Astrocyte (in vitro differentiated cells and primary cell): Measurements from ENCODE around the gene DPAGT1. TPM values are rescaled to one million over a fixed set of nuclear protein-coding genes. Genes with fewer than 3 reads are reported as not detected.
"Not testable (repeated sequence)": the region's sequence is repeated elsewhere in the genome, so short reads cannot be mapped to it uniquely, and the experiment has no call there.

Source experiments
- DNase-seq: peaks from one replicate; pipeline ENCODE4 v3.0.0-alpha.2; 2010; ENCODE audit warnings: low read depth
- FAIRE-seq: peaks from 2 replicates; lab custom pipeline; 2011; peaks lifted over from hg19 to GRCh38; lab: Jason Lieb, UNC
- H2AFZ ChIP-seq: 2 replicates; pipeline ENCODE4 v1.6.0; 2012; ENCODE audit warnings: low read depth, low read length, inconsistent platforms
- H3K27ac ChIP-seq: 2 replicates; pipeline ENCODE4 v1.5.1; 2011; ENCODE audit warnings: low read depth, low read length, inconsistent platforms
- H3K27me3 ChIP-seq: 2 replicates; pipeline ENCODE4 v1.6.0; 2011; ENCODE audit warnings: low read length, inconsistent platforms; ENCODE audit not compliant: insufficient read depth
- H3K36me3 ChIP-seq: 2 replicates; pipeline ENCODE4 v1.5.1; 2011; ENCODE audit warnings: low read length, inconsistent platforms; ENCODE audit not compliant: insufficient read depth
- H3K4me1 ChIP-seq: 2 replicates; pipeline ENCODE4 v1.5.1; 2011; ENCODE audit warnings: low read length, inconsistent platforms; ENCODE audit not compliant: insufficient read depth
- H3K4me2 ChIP-seq: 2 replicates; pipeline ENCODE4 v1.6.0; 2012; ENCODE audit warnings: low read length, inconsistent platforms
- H3K4me3 ChIP-seq: 2 replicates; pipeline ENCODE4 v1.5.1; 2011; ENCODE audit warnings: low read depth, mild to moderate bottlenecking, low read length, inconsistent platforms; ENCODE audit not compliant: insufficient read depth
- H3K79me2 ChIP-seq: 2 replicates; pipeline ENCODE4 v1.6.0; 2012; ENCODE audit warnings: mild to moderate bottlenecking, low read length, inconsistent platforms; ENCODE audit not compliant: insufficient read depth
- H3K9ac ChIP-seq: 2 replicates; pipeline ENCODE4 v1.6.0; 2012; ENCODE audit warnings: mild to moderate bottlenecking, low read length, inconsistent platforms
- H3K9me3 ChIP-seq: 2 replicates; pipeline ENCODE4 v1.5.1; 2012; ENCODE audit warnings: low read depth, mild to moderate bottlenecking, low read length, inconsistent platforms; ENCODE audit not compliant: insufficient read depth
- H4K20me1 ChIP-seq: 2 replicates; pipeline ENCODE4 v1.6.0; 2012; ENCODE audit warnings: low read length, inconsistent platforms; ENCODE audit not compliant: insufficient read depth
- H3K27ac Mint-ChIP-seq: one replicate; pipeline ENCODE4 v1.8.0; 2021; ENCODE audit warnings: mild to moderate bottlenecking, mixed read lengths; ENCODE audit not compliant: unreplicated experiment
- H3K27me3 Mint-ChIP-seq: one replicate; pipeline ENCODE4 v1.8.0; 2021; ENCODE audit warnings: low read depth, mixed read lengths; ENCODE audit not compliant: unreplicated experiment
- H3K36me3 Mint-ChIP-seq: one replicate; pipeline ENCODE4 v1.8.0; 2021; ENCODE audit warnings: low read depth, mixed read lengths; ENCODE audit not compliant: unreplicated experiment
- H3K4me1 Mint-ChIP-seq: one replicate; pipeline ENCODE4 v1.8.0; 2021; ENCODE audit warnings: low read depth, mixed read lengths; ENCODE audit not compliant: unreplicated experiment
- H3K4me3 Mint-ChIP-seq: one replicate; pipeline ENCODE4 v1.8.0; 2021; ENCODE audit warnings: mild to moderate bottlenecking, moderate library complexity, mixed read lengths; ENCODE audit not compliant: unreplicated experiment
- H3K9me3 Mint-ChIP-seq: one replicate; pipeline ENCODE4 v1.8.0; 2021; ENCODE audit warnings: mild to moderate bottlenecking, mixed read lengths; ENCODE audit not compliant: unreplicated experiment
- CTCF ChIP-seq: IDR thresholded peaks from 2 replicates; pipeline ENCODE4 v1.5.1; 2011; ENCODE audit warnings: low read depth, mild to moderate bottlenecking, inconsistent platforms, low read length, moderate library complexity; ENCODE audit not compliant: insufficient read depth
- EZH2 ChIP-seq: IDR thresholded peaks from 2 replicates; pipeline ENCODE4 v1.6.1; 2012; ENCODE audit warnings: mild to moderate bottlenecking, low read length, inconsistent platforms; ENCODE audit not compliant: insufficient read depth
- total RNA-seq: library from RNA; stranded (reverse); gene quantifications from 2 replicates; pipeline ENCODE4 v1.2.1, GENCODE V29; 2021

Gene DPAGT1
- total RNA-seq, 1 donor from 2014 or later = 44.1 TPM

- H3K79me2 ChIP-seq, H3K9me3 ChIP-seq, H3K27me3 Mint-ChIP-seq, H3K27ac Mint-ChIP-seq, H4K20me1 ChIP-seq, H3K4me1 ChIP-seq, H3K27me3 ChIP-seq, H3K27ac ChIP-seq, FAIRE-seq, H3K36me3 Mint-ChIP-seq, H3K9ac ChIP-seq, H3K36me3 ChIP-seq, H3K9me3 Mint-ChIP-seq, H2AFZ ChIP-seq, DNase-seq, H3K4me2 ChIP-seq, H3K4me3 Mint-ChIP-seq, H3K4me1 Mint-ChIP-seq, H3K4me3 ChIP-seq: not testable (repeated sequence)
These were observed 37.6 kb upstream of the DPAGT1 start for GRCh38 chr11:119139276-119139675.

GRCh38 chr11:119134389-119134978, 32.8 kb upstream of the DPAGT1 start:
- TF ChIP-seq CTCF (peak; percentile 46), EZH2 (no peak)

GRCh38 chr11:119130662-119131061, 29.0 kb upstream of the DPAGT1 start:
- H3K36me3 ChIP-seq = peaks cover 20% of the 10 kb centered on the region
- H3K4me3 Mint-ChIP-seq = peak overlapping the region; percentile 50
- TF ChIP-seq CTCF (no peak), EZH2 (no peak)
- peak overlapping the region; percentile 39 for H3K4me2 ChIP-seq
- H3K9ac ChIP-seq = no peak overlapping the region
- no peaks in the 10 kb centered on the region for H3K27me3 ChIP-seq
- peaks cover 13% of the 10 kb centered on the region for H4K20me1 ChIP-seq
- H3K9me3 Mint-ChIP-seq = no peaks in the 10 kb centered on the region
- H3K27me3 Mint-ChIP-seq = no peaks in the 10 kb centered on the region
- H3K4me1 ChIP-seq = no peaks in the 10 kb centered on the region
- H3K4me3 ChIP-seq = no peak overlapping the region
- DNase-seq (peak; percentile 21), FAIRE-seq (no peak)
- H2AFZ ChIP-seq = no peak overlapping the region
- H3K9me3 ChIP-seq = no peaks in the 10 kb centered on the region
- H3K36me3 Mint-ChIP-seq = peaks cover 36% of the 10 kb centered on the region
- peaks cover 13% of the 10 kb centered on the region for H3K4me1 Mint-ChIP-seq
- peaks cover 2% of the 10 kb centered on the region for H3K79me2 ChIP-seq
- peak overlapping the region; percentile 83 for H3K27ac Mint-ChIP-seq
- no peak overlapping the region for H3K27ac ChIP-seq

More at GRCh38 chr11:119134389-119134978, 32.8 kb upstream of the DPAGT1 start:
- Histone ChIP-seq H2AFZ (no peak overlapping the region), H3K79me2 (no peaks in the 10 kb centered on the region), H3K27me3 (no peaks in the 10 kb centered on the region), H3K4me1 (no peaks in the 10 kb centered on the region), H3K27ac (no peak overlapping the region), H3K4me3 (no peak overlapping the region), H3K9me3 (no peaks in the 10 kb centered on the region), H3K9ac (no peak overlapping the region), H3K4me2 (no peak overlapping the region), H4K20me1 (peaks cover 5% of the 10 kb centered on the region), H3K36me3 (peaks cover 20% of the 10 kb centered on the region)
- Mint-ChIP-seq H3K27ac (no peak overlapping the region), H3K27me3 (peaks cover 2% of the 10 kb centered on the region), H3K9me3 (no peaks in the 10 kb centered on the region), H3K4me3 (no peak overlapping the region), H3K4me1 (peaks cover 13% of the 10 kb centered on the region), H3K36me3 (peaks cover 35% of the 10 kb centered on the region)
- DNase-seq (no peak), FAIRE-seq (no peak)
